Nephron progenitor cell (in vitro differentiated cells): ENCODE measurements around the gene TET3.

Experiments used
- DNase-seq: peaks from one replicate; pipeline ENCODE4 v3.0.0; 2021
- H3K27ac Mint-ChIP-seq: 2 replicates; pipeline ENCODE4 v1.8.0; 2021; ENCODE audit warnings: mild to moderate bottlenecking, moderate library complexity, mixed read lengths
- H3K27me3 Mint-ChIP-seq: 2 replicates; pipeline ENCODE4 v1.8.0; 2021; ENCODE audit warnings: mild to moderate bottlenecking, low read depth, mixed read lengths; ENCODE audit not compliant: poor library complexity
- H3K36me3 Mint-ChIP-seq: 2 replicates; pipeline ENCODE4 v1.8.0; 2021; ENCODE audit warnings: low read depth, mixed read lengths
- H3K4me1 Mint-ChIP-seq: 2 replicates; pipeline ENCODE4 v1.8.0; 2021; ENCODE audit warnings: mixed read lengths
- H3K4me3 Mint-ChIP-seq: 2 replicates; pipeline ENCODE4 v1.8.0; 2021; ENCODE audit warnings: mild to moderate bottlenecking, moderate library complexity, mixed read lengths
- H3K9me3 Mint-ChIP-seq: 2 replicates; pipeline ENCODE4 v1.8.0; 2021; ENCODE audit warnings: mild to moderate bottlenecking, moderate library complexity, mixed read lengths
- TF ChIP-seq, protein P1 (sequence below): fragments of 200-600 bp; sonication (generic); IDR thresholded peaks from 2 replicates; pipeline ENCODE4 v1.5.0; 2021; ENCODE audit warnings: antibody characterized with exemption

The TET3 gene

DNA sequence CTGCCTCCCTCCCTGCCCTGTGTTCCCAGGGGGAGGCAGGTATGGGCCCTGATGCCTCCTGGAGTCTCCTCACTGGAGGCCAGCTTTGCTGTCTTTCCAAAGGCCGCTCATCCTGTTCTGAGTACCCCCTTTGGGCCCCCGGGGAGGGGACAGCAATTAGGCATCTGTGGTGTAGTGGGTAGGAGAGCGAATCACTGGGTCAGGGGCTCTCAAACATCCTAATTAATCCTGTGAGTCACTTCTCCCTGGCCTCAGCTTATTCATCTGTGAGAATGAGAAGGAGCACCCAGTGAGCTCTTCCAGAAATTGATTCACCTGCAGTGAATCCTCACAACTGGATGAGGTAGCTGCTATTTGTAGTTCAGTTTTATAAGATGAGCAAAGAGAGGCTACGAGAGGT is 16.4 kb downstream of the TET3 start:
- H3K4me1 Mint-ChIP-seq, result peaks cover 87% of the 10 kb centered on the region
- TF ChIP-seq, protein P1, sequence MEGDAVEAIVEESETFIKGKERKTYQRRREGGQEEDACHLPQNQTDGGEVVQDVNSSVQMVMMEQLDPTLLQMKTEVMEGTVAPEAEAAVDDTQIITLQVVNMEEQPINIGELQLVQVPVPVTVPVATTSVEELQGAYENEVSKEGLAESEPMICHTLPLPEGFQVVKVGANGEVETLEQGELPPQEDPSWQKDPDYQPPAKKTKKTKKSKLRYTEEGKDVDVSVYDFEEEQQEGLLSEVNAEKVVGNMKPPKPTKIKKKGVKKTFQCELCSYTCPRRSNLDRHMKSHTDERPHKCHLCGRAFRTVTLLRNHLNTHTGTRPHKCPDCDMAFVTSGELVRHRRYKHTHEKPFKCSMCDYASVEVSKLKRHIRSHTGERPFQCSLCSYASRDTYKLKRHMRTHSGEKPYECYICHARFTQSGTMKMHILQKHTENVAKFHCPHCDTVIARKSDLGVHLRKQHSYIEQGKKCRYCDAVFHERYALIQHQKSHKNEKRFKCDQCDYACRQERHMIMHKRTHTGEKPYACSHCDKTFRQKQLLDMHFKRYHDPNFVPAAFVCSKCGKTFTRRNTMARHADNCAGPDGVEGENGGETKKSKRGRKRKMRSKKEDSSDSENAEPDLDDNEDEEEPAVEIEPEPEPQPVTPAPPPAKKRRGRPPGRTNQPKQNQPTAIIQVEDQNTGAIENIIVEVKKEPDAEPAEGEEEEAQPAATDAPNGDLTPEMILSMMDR, result no peak
- no peak overlapping the region for H3K27ac Mint-ChIP-seq

GRCh38 chr2:74001781-74002504 is 17.2 kb downstream of the TET3 start:
- peaks cover 4% of the 10 kb centered on the region for H3K36me3 Mint-ChIP-seq
- no peaks in the 10 kb centered on the region for H3K9me3 Mint-ChIP-seq
- no peak for DNase-seq
- TF ChIP-seq, protein P1, result no peak
- peaks cover 12% of the 10 kb centered on the region for H3K27me3 Mint-ChIP-seq
- peak overlapping the region; percentile 78 for H3K4me3 Mint-ChIP-seq
- H3K4me1 Mint-ChIP-seq, result peaks cover 93% of the 10 kb centered on the region
- H3K27ac Mint-ChIP-seq, result no peak overlapping the region

More for the DNA sequence above, 16.4 kb downstream of the TET3 start:
- peak overlapping the region; percentile 78 for H3K4me3 Mint-ChIP-seq
- DNase-seq, result no peak
- peaks cover 4% of the 10 kb centered on the region for H3K36me3 Mint-ChIP-seq
- H3K9me3 Mint-ChIP-seq, result no peaks in the 10 kb centered on the region
- peaks cover 12% of the 10 kb centered on the region for H3K27me3 Mint-ChIP-seq

DNA sequence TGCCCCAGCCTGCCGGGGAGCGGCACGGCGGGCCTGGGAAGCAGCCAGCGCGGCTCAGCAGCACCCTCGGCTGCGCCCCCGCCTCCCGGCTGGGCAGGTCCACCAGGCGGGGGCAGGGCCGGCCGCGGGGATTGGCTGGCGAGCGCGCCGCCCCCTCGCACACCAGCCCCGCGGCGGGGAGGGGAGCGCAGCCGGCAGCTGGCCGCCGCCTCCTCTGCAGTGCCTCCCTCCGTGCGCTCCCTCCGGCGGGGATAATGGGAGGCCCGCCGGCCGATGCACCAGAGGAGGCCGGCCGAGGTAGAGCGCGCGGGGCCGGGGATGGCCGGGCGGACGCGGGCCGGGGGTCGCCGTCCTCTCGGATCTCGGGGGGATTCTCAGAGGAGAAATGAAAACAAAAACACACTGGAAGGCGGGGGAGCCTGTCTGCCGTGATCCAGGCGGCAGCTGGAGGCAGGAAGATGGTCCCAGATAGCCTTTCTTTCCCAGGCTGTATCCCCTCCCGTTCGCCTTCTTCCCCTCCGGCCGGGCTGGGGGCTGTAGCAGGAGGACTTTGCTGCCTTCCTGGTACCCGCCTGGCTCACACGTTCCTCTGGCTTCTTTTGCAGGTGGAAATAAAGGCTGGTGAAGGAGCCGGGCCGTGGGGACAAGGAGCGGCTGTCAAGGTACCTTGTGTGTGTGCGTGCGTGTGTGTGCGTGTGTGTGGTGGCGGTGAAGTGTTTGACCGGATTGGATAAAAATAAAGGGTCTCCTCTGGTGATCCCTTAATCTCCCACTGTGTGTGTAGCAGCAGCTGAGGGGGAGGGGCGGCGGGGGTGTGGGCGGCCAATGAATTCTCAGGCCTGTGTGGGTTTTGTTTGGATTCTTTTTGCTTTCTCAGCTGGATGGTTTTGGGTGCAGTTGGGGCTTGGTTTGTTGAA is 18.1 kb downstream of the TET3 start:
- peaks cover 2% of the 10 kb centered on the region for H3K36me3 Mint-ChIP-seq
- peak overlapping the region; percentile 92 for H3K27ac Mint-ChIP-seq
- no peaks in the 10 kb centered on the region for H3K9me3 Mint-ChIP-seq
- TF ChIP-seq, protein P1, result no peak
- H3K27me3 Mint-ChIP-seq, result peaks cover 7% of the 10 kb centered on the region
- DNase-seq, result peak; percentile 89
- H3K4me3 Mint-ChIP-seq, result peak overlapping the region; percentile 91
- peaks cover 93% of the 10 kb centered on the region for H3K4me1 Mint-ChIP-seq

DNA sequence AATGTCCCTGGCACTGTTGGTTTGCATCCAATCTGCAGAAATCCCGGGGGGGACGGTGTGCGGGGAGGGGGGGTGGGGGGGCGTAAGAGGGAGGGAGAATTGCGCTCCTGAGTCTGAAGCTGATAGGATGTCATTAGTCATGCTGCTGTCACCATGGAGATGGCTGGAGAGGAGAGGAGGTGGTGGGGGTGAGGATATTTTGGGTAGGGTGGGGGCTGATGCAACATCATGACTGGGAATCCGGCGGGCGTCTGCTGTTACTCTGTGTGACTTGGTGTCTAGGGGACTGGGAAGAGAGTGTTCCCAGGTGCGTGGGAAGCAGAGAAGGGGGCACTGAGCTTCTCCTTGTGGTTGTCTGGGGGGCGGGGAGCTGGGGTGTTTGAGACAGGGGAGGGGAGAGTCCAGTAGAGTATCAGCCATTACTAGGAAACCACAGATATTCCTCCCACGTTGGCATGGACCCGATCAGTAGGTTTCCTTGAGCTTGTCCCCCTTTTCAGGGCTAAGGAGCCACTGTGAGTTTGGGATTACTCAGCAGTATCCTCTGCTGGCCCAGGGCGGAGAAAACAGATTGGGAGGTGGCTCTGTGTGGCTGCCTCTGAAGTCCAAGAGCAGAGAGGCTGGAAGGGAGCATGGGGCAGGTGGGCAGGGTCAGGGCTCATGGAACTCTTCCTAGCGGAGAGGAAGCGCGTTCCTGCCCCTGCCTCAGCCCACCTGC is 18.9 kb downstream of the TET3 start:
- TF ChIP-seq, protein P1, result no peak
- DNase-seq, result no peak
- H3K9me3 Mint-ChIP-seq, result no peaks in the 10 kb centered on the region
- H3K27ac Mint-ChIP-seq, result peak overlapping the region; percentile 84
- H3K4me1 Mint-ChIP-seq, result peaks cover 93% of the 10 kb centered on the region
- H3K27me3 Mint-ChIP-seq, result peaks cover 2% of the 10 kb centered on the region
- H3K36me3 Mint-ChIP-seq, result no peaks in the 10 kb centered on the region
- H3K4me3 Mint-ChIP-seq, result peak overlapping the region; percentile 91

DNA sequence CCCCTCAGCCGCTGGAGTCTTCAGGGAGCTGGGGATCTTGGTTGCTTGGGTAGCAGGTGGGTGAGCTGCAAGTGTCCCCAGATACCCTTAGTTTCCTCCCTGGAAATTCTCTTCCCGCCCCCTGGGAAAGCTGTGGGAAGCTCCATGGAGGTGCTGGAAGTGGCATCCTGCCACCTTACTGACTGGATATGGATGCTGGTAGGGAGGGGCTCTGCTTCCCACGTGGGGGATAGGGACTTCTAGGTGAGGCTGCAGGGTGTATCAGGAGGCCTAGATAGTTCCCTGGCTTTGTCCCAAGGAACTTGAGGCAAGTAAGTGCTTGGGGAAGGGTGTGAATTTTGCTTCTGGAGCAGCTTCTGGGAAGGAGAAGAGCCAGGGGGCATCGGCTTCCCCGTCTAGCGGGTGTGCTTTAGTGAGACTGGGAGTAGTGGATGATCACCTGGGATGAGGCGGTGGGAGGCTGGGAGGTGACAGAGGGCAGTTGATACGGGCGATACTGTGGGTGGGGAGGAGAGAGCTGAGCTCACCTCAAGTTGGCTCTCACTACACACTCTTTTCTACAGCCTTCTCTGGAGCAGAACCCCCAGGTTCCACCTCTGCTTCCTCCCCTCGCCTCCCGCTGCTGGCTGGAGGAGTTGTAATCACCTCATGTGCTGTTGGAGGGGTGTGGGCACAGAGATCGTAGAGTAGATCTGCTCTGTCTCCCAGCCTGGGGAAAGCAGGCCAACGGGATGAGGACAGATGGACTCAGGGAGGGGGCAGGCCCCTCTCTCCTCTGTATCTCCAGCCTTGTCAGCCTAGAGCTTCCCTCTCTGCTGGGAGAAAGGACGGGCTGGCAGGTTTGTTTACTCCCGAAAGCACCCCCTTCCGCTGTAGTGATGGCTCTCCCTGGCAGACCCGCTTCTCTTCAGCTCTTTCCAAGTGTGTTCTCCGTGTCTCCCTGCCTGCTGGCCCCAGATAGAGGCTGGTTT is 19.8 kb downstream of the TET3 start:
- H3K4me3 Mint-ChIP-seq, result peak overlapping the region; percentile 91
- H3K27ac Mint-ChIP-seq, result no peak overlapping the region
- peaks cover 93% of the 10 kb centered on the region for H3K4me1 Mint-ChIP-seq

More for the DNA sequence above, 19.8 kb downstream of the TET3 start:
- Mint-ChIP-seq H3K27me3 (peaks cover 2% of the 10 kb centered on the region), H3K36me3 (peaks cover 2% of the 10 kb centered on the region), H3K9me3 (no peaks in the 10 kb centered on the region)
- no peak for DNase-seq
- TF ChIP-seq, protein P1, result no peak
